GM21737 (cell line): ENCODE measurements around the gene HSPA4L.

ENCODE experiments used
- ATAC-seq: cut with Tn5 transposase; IDR thresholded peaks from one replicate; pipeline ENCODE4 v1.9.1; 2021; ENCODE audit warnings: mild to moderate bottlenecking, moderate library complexity; ENCODE audit not compliant: unreplicated experiment

Gene HSPA4L

DNA sequence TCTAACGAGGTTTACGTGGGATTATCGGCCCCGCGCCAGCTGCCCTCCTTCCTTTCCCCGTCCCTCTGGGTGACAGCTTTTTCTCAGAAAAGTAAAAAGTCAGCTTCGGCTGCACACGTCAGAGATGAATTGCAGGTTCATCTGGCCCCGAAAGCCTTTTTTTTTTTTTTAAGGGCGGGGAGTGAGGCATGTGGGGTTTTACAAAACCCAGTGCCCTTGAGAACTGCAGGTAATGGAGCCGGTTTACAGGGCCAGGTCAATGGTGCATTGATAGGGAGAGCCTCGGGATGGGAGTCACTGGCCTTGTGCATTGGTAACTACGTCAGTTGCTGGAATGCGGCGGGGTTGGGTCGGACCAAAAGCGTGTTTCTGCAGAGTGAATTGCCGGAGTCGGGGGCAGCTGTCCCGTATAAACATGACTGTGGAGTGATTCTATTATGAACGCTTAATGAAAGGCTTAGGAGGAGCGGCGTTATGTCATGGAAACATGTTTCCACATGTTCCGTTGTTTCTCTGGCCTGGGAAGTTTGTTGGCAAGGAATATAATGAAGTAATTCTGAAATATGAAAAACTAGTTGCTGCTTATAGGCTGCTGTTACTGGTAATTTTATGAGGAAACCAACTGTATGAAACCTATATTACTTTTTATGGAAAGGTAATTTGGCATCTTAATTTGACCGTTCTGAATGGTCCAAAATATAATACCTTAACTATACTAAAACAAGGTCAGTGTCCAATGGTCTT is 1.1 kb downstream of the HSPA4L start:
- ATAC-seq: no peak

DNA sequence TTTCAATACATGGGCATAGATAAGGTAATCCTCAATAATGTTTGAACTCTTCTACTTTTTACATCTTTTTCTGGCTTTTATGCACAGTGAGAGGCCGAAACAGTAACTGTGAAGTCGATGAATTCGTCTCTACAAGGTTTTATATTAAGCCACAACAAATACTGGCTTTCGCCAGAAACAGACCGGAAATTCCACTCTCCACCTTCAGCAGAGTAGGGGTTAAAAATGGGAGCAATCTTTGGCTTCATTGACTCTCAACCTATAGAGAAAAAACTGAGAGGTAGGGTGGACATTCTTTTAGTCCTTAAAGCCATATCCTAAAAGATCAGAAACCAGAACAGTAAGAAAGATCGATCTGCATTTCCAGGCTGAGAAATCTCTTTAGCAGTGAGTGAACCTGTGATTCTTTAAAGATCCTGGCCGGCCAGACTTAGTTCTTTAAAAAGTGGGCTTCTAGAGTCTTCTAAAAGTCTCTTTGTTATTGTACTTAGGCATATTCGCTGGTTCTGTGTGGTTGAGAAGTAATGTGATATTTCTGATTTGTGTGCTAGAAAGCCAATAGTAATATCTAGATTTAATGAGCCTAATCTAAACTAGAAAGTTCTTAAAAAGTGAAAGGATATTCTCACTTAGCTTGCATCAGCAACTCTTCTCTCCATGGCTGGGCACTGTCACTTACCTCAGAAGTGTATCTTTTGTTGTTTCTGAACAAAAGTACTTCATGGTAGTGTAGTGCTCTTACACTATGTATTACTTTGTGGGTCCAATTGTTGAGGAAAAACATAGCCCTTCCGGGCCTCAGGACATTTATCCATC is 2.0 kb downstream of the HSPA4L start:
- no peak for ATAC-seq

DNA sequence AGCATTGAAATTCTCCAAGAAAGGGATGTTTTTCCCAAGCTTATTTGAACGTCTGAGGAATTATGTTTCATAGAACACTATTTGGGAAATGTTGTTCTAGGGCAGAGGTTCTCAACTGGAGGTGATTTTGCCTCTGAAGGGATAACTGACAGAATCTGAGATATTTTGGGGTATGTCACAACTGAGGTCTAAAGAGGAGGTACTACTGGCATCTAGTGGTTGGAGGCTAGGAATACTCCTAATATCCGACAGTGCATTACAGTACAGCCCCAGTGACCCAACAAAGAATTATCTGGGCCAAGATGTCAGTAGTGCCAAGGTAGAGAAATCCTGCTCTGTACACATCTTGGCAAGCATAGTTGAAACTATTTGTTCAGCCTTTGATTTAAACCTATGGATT is 6.4 kb downstream of the HSPA4L start:
- ATAC-seq: no peak

DNA sequence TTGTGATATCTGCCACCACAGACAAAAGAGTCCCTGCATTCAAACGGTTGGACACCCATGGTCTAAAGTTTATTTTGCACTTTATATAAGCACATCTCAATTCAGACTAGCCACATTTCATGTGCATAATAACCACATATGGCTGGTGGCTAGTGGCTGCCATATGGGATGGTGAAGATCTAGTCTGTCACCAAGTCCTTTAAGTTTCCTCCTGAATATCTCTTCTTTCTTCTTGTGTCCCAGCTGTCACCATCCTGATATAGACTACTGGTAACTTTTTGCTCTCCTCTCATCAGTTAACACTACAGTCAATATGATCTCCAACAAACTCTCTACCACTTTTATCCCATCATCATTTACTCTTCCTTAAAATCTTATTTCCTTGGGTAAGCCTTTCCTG is 9.3 kb downstream of the HSPA4L start:
- ATAC-seq: no peak

DNA sequence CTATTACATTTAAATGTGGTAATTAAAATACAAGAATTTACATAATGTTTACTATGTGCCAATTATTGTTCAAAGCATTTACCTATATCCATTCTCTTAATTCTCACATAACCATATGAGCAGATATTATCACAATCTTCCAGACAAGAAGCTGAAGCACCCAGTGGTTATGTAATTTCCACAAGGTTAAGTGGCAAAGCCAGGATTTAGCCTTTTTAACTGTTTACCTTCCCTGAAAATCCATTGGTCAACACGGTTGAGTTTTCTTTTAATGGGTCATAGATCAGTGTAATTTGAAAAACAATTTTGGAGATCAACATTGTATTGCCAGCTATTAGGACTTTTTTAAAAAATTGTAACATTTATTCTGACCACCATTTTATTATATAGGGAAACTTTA is 11.4 kb downstream of the HSPA4L start:
- no peak for ATAC-seq

DNA sequence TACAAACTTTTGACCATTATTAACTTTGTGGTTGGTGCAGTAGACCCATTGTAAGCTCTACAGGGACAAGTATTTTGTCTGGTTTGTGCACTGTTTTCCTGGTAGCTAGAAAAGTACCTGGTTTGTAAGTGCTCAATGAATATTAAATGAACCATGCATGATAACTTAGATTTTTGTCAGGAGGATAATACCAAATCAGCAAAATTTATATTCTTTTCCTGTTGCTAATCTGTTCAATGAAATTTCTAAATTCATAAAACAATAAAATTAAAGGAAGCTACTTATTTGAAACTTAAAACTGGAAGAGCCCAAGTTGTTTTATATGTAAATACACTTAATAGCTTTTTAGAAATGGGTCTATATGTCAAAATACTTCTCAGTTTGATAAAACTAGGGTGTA is 17.6 kb downstream of the HSPA4L start:
- ATAC-seq: no peak

DNA sequence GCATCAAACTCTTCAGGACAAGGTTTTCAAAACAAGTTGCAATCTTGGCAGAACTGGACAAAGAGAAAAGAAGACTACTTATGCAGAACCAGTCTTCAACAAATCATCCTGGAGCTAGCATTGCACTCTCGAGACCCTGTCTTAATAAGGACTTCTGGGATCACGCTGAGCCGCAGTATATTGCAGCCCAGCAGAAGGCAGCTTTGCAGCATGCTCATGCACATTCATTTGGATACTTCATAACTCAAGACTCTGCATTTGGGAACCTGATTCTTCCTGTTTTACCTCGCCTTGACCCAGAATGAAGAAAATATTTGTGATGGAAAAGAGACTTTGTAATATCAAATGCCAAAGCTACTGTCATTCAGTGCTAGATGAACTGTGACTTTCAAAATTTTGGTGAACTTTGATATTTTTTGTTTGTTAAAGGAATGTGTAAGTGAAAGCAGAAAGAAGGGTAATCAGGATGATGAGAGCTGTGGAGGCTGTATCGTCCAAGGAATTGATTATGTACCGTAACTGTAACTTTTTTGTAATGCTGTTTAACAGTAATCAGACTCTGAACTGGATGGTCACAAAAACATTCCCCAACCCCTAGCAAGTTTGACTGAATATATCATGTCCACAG is 27.2 kb downstream of the HSPA4L start:
- no peak for ATAC-seq

DNA sequence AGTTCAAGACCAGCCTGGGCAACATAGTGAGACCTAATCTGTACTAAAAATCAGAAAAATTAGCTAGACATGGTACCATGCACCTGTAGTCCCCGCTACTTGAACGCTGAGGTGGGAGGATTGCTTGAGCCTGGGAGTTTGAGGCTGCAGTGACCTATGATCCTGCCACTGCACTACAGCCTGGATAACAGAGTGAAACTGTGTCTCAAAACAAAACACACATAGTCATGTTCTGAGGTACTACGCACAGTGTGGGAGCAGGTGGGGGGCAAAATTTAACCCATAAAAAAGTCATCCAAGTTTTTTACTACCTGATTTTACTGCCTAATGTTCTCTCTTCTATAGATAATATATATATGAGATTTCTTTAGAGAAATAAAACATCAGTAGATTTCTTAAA is 28.4 kb downstream of the HSPA4L start:
- no peak for ATAC-seq

DNA sequence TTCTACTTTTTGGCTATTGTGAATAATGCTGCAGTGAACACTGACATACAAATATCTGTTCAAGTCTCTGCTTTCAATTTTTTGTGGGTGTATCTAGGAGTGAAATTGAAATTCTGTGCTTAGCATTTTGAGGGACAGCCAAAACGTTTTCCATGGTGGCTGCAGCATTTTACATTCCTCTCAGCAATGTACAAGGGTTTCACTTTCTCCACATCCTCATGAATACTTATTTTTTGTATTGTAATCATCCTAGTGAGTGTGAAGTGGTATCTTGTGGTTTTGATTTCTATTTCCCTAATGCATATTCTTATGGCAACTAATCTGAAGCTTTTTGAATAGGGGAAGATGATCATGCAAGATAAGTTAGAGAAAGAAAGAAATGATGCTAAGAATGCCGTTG is 40.3 kb downstream of the HSPA4L start:
- no peak for ATAC-seq

DNA sequence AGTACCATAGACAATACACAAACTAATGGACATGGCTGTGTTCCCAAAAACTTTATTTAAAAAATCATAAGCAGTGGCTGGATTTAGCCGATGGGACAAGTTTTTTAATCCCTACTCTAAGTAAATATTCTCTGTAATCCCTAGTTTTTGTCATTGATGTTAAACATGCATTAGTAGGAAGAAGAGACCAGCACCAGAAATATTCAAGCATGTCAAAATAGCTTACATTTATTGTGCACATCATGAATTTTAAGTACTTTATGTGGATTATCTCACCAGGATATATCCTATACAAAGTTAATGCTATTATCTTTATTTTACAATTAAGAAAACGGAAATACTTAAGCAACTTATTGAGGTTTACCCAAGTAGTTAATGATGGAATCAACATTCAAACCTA is 46.0 kb downstream of the HSPA4L start:
- no peak for ATAC-seq

DNA sequence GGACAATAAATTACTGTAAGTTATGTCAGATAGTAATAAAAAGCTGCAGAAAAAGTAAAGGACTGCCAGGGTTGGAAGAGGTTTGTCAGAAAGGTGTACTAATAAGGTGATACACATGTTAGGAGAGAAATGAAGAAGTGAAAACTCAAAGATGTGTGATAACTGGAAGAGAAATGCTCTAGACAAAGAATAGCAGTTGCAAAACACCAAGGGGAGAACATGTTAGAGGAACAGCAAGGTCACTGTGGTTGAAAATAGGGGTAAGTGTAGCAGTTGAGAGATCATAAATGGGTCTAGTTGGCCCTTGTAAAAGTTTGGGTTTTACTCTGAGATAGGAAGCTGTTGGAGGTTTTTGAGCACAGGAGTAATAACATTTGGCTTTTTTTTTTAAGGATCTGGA is 46.9 kb downstream of the HSPA4L start:
- ATAC-seq: peak; percentile 70

DNA sequence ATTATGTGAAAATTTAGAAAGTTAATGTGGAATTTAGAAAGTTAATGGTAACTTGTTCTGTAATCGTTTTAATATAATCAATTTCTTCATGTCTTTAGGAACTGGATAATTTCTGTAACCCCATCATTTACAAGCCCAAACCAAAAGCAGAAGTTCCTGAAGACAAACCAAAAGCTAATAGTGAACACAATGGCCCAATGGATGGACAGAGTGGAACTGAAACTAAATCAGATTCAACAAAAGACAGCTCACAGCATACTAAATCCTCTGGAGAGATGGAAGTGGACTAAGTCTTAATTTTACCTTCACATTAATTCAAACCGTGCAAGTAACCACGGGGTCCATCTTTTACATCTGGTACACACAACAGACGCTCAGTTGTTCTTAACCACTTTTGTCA is 50.5 kb downstream of the HSPA4L start:
- peak; percentile 63 for ATAC-seq

DNA sequence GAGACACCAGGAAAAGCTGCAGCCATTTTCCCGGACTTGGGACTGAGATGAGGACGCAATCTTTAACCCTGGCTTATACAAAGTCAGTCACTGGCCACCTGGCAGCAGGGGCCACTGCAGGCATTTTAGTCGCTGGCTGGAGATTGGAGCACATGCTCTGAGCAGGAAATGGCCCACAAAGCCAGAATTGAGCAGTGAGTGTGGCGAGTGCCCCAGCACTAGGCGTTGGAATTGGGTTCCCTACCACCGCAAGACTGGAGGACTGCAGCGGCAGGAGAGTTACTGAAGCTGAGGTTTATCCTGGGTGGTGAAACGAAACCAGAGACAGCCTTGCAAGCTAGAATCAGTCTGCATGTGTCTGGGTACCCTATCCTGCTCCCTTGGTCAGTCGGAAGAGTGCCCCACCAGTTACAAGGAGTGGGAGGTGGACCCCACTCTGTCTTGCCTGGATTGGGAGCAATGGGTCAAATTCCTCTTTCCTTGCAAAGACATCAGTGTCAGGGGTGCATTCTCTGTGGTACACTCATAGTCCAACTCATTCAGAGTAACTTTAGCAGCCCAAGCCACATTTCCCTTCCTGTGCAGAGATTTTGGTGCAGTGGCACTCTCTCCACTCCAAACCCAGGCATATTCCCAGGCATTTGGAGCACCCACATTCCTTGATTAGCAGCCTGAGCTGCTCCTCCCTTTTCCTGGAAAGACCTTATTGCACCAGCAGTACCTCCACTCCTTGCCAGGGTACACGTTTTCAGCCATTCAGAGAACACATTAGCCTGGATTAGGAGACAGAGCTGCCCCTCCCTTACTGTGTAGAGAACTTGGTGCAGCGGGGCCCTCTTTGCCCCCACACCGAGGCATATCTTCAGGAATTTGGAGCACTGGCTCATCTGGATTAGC is 61.8 kb downstream of the HSPA4L start:
- no peak for ATAC-seq

DNA sequence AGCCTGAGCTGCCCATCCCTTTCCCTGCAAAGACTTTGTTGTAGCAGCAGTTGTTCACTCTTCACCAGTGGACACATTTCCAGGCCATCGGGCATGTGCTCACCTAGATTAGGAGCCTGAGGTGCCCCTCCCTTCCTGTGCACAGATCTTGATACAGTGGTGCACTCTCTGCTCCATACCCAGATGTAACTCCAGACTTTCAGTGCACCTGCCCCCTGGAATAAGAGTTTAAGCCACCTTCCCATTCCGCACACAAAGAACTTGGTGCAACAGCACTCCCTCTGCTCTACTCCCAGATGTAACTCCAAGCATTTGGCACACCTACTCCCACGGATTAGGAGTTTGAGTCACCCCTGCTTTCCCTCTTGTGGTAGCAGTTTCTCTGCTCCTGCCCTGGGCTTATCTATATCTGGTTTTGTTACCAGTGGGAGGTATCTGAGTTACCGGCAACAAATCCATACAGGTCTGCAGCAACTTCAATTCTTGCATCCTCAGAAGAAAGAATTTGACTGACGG is 62.5 kb downstream of the HSPA4L start:
- no peak for ATAC-seq

DNA sequence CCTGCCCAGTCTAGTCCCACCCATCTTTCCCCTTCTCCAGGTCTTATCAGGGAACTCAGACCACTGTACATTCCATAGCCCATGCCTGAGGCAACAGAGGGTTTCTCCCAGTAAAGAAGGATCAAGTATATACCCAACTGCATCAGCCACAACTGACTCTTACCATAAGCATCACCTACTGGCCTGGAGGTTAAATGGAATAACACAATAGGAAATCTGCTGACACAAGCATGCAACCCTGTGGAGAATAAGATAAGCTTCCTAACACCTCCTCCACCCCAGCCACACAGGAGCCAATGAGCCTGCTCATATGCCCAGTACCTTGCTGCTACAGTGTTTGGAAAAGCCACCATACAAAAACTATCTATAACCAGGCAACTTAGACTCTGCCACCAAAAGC is 63.9 kb downstream of the HSPA4L start:
- ATAC-seq: no peak

DNA sequence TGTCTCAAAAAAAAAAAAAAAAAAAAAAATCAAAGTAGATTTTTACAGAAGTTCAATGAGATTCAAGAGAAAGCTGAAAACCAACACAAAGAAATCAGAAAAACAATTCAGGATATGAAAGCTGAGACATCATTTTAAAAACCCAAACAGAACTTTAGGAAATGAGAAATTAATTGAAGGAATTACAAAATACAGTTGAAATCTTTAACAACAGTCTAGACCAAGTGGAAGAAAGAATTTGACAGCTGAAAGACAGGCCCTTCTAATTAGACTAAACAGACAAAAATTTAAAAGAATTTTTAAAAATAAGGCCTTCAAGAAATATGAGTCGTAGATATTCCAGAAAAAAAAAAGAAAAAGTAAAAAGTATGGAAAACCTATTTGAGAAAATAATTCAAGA is 64.6 kb downstream of the HSPA4L start:
- no peak for ATAC-seq

DNA sequence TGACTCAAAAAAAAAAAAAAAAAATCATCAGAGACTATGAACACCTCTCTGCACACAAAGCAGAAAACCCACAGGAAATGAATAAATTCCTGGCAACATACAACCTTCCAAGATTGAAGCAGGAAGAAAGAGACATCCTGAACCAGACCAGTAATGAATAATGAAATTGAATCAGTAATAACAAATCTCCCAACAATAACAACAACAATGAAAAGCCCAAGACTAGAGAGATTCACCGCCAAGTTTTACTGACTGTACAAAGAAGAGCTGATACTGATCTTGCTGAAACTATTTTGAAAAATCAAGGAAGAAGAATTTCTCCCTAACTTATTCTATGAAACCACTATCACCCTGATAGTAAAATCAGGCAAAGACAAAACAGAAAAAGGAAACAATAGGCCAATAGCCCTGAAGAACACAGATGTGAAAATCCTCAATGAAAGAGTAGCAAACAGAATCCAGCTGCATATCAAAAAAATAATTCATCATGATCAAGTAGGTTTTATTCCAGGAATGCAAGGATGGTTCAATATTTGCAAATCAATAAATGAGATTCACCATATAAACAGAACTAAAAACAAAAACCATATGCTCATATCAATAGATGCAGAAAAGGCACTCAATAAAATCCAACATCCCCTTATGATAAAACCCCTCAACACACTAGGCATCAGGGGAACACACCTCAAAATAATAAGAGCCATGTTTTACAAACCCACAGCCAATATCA is 67.5 kb downstream of the HSPA4L start:
- no peak for ATAC-seq

DNA sequence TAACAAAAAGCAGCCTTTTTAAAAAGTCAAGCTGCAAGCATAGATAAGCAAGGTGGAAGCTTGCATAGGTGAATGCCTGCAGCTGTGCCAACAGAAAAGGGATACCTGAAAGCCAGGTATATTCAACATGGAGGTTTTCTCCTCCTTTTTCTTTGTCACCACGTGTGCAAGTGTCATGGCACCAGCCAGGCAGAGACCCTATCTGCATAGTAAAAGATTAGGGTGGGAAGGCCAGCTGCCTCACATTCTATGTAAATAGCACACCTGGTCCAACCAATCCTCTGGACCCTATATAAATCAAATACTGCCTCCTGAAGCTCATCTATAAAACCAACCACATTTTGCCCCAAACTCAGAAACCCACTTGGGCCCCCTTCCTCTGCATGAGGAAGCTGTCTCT is 70.5 kb downstream of the HSPA4L start:
- ATAC-seq: no peak

DNA sequence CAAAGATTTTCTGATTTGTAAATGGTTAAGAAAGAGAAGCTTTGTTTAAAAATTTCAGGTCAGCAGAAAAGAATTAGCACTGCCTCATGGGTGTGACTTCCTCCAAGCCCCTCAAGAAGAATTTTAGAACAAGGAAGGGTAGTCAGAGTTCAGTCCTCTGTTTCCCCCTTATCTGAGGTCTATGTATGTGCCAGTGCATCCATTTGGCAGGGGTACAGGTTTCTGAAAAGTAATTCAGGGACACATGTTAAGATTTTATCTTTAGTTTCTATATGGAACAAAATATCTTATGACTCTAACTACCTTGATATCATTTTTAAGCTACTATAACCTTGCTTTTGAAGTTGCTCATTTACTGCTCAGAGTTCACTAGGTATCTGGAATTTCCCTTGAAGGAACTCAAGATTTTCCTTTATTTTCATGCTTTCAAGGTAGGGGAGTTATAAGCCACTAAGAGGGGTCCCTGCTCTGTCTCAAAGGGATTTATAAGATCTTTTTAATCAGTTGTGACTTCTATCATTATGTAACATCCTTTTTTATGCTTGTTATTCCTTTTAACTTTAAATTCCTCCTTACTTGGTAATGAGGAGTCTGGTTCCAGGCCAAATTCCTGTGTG is 74.2 kb downstream of the HSPA4L start:
- peak; percentile 11 for ATAC-seq
